ENCODE measurements around the gene TEP1.
"Not testable (repeated sequence)": the region's sequence is repeated elsewhere in the genome, so short reads cannot be mapped to it uniquely, and the experiment has no call there.

The TEP1 gene

GRCh38 chr14:20341032-20341431 lies 72.3 kb downstream of the TEP1 start:
- DNase-seq (ENCODE audit: low spot score) = not testable (repeated sequence)

- no peak for DNase-seq (ENCODE audit: low spot score)
Observed at GRCh38 chr14:20334017-20334416, 79.3 kb downstream of the TEP1 start.

- DNase-seq (ENCODE audit: low spot score) = no peak
Observed at GRCh38 chr14:20333494-20333841, 79.8 kb downstream of the TEP1 start.

GRCh38 chr14:20332788-20333493 lies 80.4 kb downstream of the TEP1 start, which contains the start of gene CCNB1IP1:
TSS of gene CCNB1IP1 (minus strand) at chr14:20333279. CDS start at chr14:20316523, 16,756 bp downstream.
- peak; percentile 91 for DNase-seq (ENCODE audit: low spot score)

- DNase-seq (ENCODE audit: low spot score) = peak; percentile 26
Observed at GRCh38 chr14:20332431-20332787, 80.9 kb downstream of the TEP1 start.

- no peak for DNase-seq (ENCODE audit: low spot score)
Observed at GRCh38 chr14:20331053-20331613, 82.2 kb downstream of the TEP1 start.

GRCh38 chr14:20329355-20329754 lies 83.9 kb downstream of the TEP1 start:
- no peak for DNase-seq (ENCODE audit: low spot score)

GRCh38 chr14:20328705-20329104 lies 84.6 kb downstream of the TEP1 start:
- no peak for DNase-seq (ENCODE audit: low spot score)

GRCh38 chr14:20327005-20327869 lies 86.1 kb downstream of the TEP1 start:
- peak; percentile 68 for DNase-seq (ENCODE audit: low spot score)

GRCh38 chr14:20317720-20318119 lies 95.6 kb downstream of the TEP1 start:
- no peak for DNase-seq (ENCODE audit: low spot score)

Data from SW480 (cell line).